ENCODE measurements around the gene CSNK2A2. TPM values are rescaled to one million over a fixed set of nuclear protein-coding genes. Genes with fewer than 3 reads are reported as not detected.

CSNK2A2 gene
- total and polyA plus RNA-seq, 2 of the 8 experiments (the other 6 are each of a cell fraction or from before 2014, with no cell fraction given), result 37.9 to 128 TPM

DNA sequence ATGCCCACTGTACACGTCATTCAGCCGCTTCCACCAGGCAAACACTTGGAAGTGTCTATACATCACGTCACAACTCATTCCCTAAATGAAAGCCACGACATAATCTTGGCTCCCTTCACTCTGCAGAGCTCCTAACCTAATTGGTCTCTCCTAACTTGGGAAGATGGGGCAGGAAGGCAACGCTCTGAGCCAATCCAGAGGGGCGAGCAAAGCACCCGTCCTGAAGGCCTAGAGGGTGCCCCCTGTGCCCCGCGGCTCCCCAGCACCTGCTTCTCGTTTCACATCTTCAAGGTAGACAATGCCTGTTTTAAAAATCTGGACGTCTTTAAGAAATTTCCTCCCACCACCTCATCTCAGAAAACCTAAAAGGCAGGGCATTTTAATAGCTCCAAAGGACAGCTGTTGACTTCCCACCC, 1.0 kb downstream of the CSNK2A2 start (continued):
- TF ChIP-seq CHD1 (IDR thresholded peaks at IDR 0.05; ENCODE audit: low read depth, low read length) (no peak), JUN (IDR thresholded peaks at IDR 0.05; ENCODE audit: low read depth, low read length) (no peak), RBBP5 (IDR thresholded peaks at IDR 0.05; ENCODE audit: borderline replicate concordance, low read depth, low read length) (no peak)

Data from H1 (cell line).